Stimulated activated naive B cell treated with anti-CD40 and anti-IgM and Interleukin-4, amounts not matched to agents 10 μg/mL and 1 μg/mL and 100 μg/mL, for 72 hours (primary cell): ENCODE data around the gene DNAJC28.

Source experiments
- ATAC-seq, 2 donors: fragments of 150-1000 bp; cut with Tn5 transposase; replicated peaks; 2 replicates each; pipeline ENCODE4 v1.10.0; 2021; ENCODE audit warnings: moderate library complexity in 1 of 2
- DNase-seq: peaks from one replicate; pipeline ENCODE4 v3.0.0; 2021
- H3K27ac Mint-ChIP-seq: one replicate; pipeline ENCODE4 v1.8.0; 2022; ENCODE audit warnings: mild to moderate bottlenecking, mixed read lengths
- H3K27me3 Mint-ChIP-seq, 2 donors: one replicate each; pipeline ENCODE4 v1.8.0; 2022; ENCODE audit warnings: mixed read lengths in 2 of 2
- H3K36me3 Mint-ChIP-seq, 2 donors: one replicate each; pipeline ENCODE4 v1.8.0; 2022; ENCODE audit warnings: mixed read lengths in 2 of 2, mild to moderate bottlenecking in 1 of 2
- H3K4me1 Mint-ChIP-seq, 2 donors: one replicate each; pipeline ENCODE4 v1.8.0; 2022; ENCODE audit warnings: mixed read lengths in 2 of 2, mild to moderate bottlenecking in 1 of 2
- H3K4me3 Mint-ChIP-seq, 2 donors: one replicate each; pipeline ENCODE4 v1.8.0; 2022; ENCODE audit warnings: mild to moderate bottlenecking in 2 of 2, mixed read lengths in 2 of 2, moderate library complexity in 1 of 2
- H3K9me3 Mint-ChIP-seq, 2 donors: one replicate each; pipeline ENCODE4 v1.8.0; 2022; ENCODE audit warnings: mixed read lengths in 2 of 2, mild to moderate bottlenecking in 1 of 2

The DNAJC28 gene

GRCh38 chr21:33505833-33506232, 14.3 kb upstream of the DNAJC28 start:
- Mint-ChIP-seq H3K27ac (no peak overlapping the region), H3K4me3 (no peak overlapping the region), H3K9me3 (peaks cover 0 to 3% of the 10 kb centered on the region in 2 donors), H3K36me3 (peaks cover 34 to 55% of the 10 kb centered on the region in 2 donors), H3K27me3 (no peaks in the 10 kb centered on the region), H3K4me1 (no peaks in the 10 kb centered on the region)
- DNase-seq (no peak), ATAC-seq (no peak)

- DNase-seq = no peak
- Mint-ChIP-seq H3K27me3 (peaks cover 0 to 6% of the 10 kb centered on the region in 2 donors), H3K9me3 (no peaks in the 10 kb centered on the region), H3K4me1 (peaks cover 5 to 8% of the 10 kb centered on the region in 2 donors), H3K36me3 (peaks cover 0 to 2% of the 10 kb centered on the region in 2 donors), H3K27ac (peak overlapping the region; percentile 70), H3K4me3 (no peak overlapping the region)
- no peak for ATAC-seq
These were observed 4.8 kb upstream of the DNAJC28 start for GRCh38 chr21:33496345-33496744.

- H3K36me3 Mint-ChIP-seq = peaks cover 0 to under 1% of the 10 kb centered on the region in 2 donors
- peaks cover 0 to 6% of the 10 kb centered on the region in 2 donors for H3K27me3 Mint-ChIP-seq
- DNase-seq = no peak
- H3K4me3 Mint-ChIP-seq = no peak overlapping the region
- H3K4me1 Mint-ChIP-seq = peaks cover 6 to 9% of the 10 kb centered on the region in 2 donors
- no peak for ATAC-seq
- H3K9me3 Mint-ChIP-seq = no peaks in the 10 kb centered on the region
- H3K27ac Mint-ChIP-seq = no peak overlapping the region
These were observed 4.2 kb upstream of the DNAJC28 start for GRCh38 chr21:33495743-33496142.

GRCh38 chr21:33493756-33494155, 2.2 kb upstream of the DNAJC28 start:
- no peak overlapping the region for H3K4me3 Mint-ChIP-seq

GRCh38 chr21:33492571-33492970, 1.1 kb upstream of the DNAJC28 start:
- Mint-ChIP-seq H3K36me3 (no peaks in the 10 kb centered on the region), H3K4me1 (peaks cover 6 to 9% of the 10 kb centered on the region in 2 donors), H3K9me3 (no peaks in the 10 kb centered on the region), H3K4me3 (peak overlapping the region in 1 of 2 donors; percentile 46), H3K27ac (no peak overlapping the region), H3K27me3 (peaks cover 0 to 6% of the 10 kb centered on the region in 2 donors)
- ATAC-seq = no peak
- no peak for DNase-seq

More at GRCh38 chr21:33493756-33494155, 2.2 kb upstream of the DNAJC28 start:
- ATAC-seq = no peak
- Mint-ChIP-seq H3K27me3 (peaks cover 0 to 6% of the 10 kb centered on the region in 2 donors), H3K4me1 (peaks cover 6 to 9% of the 10 kb centered on the region in 2 donors), H3K36me3 (no peaks in the 10 kb centered on the region), H3K9me3 (no peaks in the 10 kb centered on the region), H3K27ac (no peak overlapping the region)
- DNase-seq = no peak

GRCh38 chr21:33490991-33491372, 534 bp downstream of the DNAJC28 start:
- Mint-ChIP-seq H3K9me3 (no peaks in the 10 kb centered on the region), H3K27ac (peak overlapping the region; percentile 89), H3K27me3 (no peaks in the 10 kb centered on the region), H3K4me1 (peaks cover 6 to 9% of the 10 kb centered on the region in 2 donors), H3K4me3 (peak overlapping the region; percentile 83 to 89), H3K36me3 (no peaks in the 10 kb centered on the region)
- DNase-seq (no peak), ATAC-seq (peak; percentile 3 to 10)

GRCh38 chr21:33488936-33489335, 2.6 kb downstream of the DNAJC28 start:
- no peaks in the 10 kb centered on the region for H3K27me3 Mint-ChIP-seq
- DNase-seq (no peak), ATAC-seq (no peak)
- no peaks in the 10 kb centered on the region for H3K9me3 Mint-ChIP-seq
- H3K4me3 Mint-ChIP-seq = no peak overlapping the region
- H3K4me1 Mint-ChIP-seq = peaks cover 6 to 9% of the 10 kb centered on the region in 2 donors
- no peak overlapping the region for H3K27ac Mint-ChIP-seq
- no peaks in the 10 kb centered on the region for H3K36me3 Mint-ChIP-seq

GRCh38 chr21:33487996-33488395, 3.5 kb downstream of the DNAJC28 start:
- Mint-ChIP-seq H3K27me3 (no peaks in the 10 kb centered on the region), H3K9me3 (no peaks in the 10 kb centered on the region), H3K36me3 (no peaks in the 10 kb centered on the region), H3K4me1 (peaks cover 6 to 9% of the 10 kb centered on the region in 2 donors), H3K27ac (no peak overlapping the region), H3K4me3 (no peak overlapping the region)
- ATAC-seq (no peak), DNase-seq (no peak)

GRCh38 chr21:33481314-33481943, 10.1 kb downstream of the DNAJC28 start:
- H3K36me3 Mint-ChIP-seq = no peaks in the 10 kb centered on the region
- H3K27me3 Mint-ChIP-seq = no peaks in the 10 kb centered on the region
- H3K27ac Mint-ChIP-seq = no peak overlapping the region
- no peaks in the 10 kb centered on the region for H3K9me3 Mint-ChIP-seq
- H3K4me3 Mint-ChIP-seq = peak overlapping the region; percentile 35 to 91
- ATAC-seq (no peak), DNase-seq (no peak)
- peaks cover 5 to 21% of the 10 kb centered on the region in 2 donors for H3K4me1 Mint-ChIP-seq

- no peak for ATAC-seq
- H3K27ac Mint-ChIP-seq = peak overlapping the region; percentile 94
- DNase-seq = no peak
- H3K4me3 Mint-ChIP-seq = peak overlapping the region; percentile 88 to 91
- H3K9me3 Mint-ChIP-seq = no peaks in the 10 kb centered on the region
- H3K4me1 Mint-ChIP-seq = peaks cover 5 to 21% of the 10 kb centered on the region in 2 donors
- H3K36me3 Mint-ChIP-seq = no peaks in the 10 kb centered on the region
- H3K27me3 Mint-ChIP-seq = no peaks in the 10 kb centered on the region
These were observed 10.9 kb downstream of the DNAJC28 start for GRCh38 chr21:33480481-33481103.

- ATAC-seq (peak; percentile 92 to 93), DNase-seq (peak; percentile 98)
- Mint-ChIP-seq H3K4me3 (peak within 1 kb of the TSS; percentile 88 to 91), H3K4me1 (peaks cover 5 to 21% of the 10 kb centered on the region in 2 donors), H3K9me3 (no peaks in the 10 kb centered on the region), H3K27ac (peak within 1 kb of the TSS; percentile 94), H3K36me3 (no peaks in the 10 kb centered on the region), H3K27me3 (no peaks in the 10 kb centered on the region)
These were observed 11.6 kb downstream of the DNAJC28 start, which contains the start of gene TMEM50B for GRCh38 chr21:33479679-33480480. TMEM50B (minus strand) TSS chr21:33479974; CDS start chr21:33468885, 11,089 bp downstream.

GRCh38 chr21:33478935-33479678, 12.4 kb downstream of the DNAJC28 start:
- peaks cover 5 to 21% of the 10 kb centered on the region in 2 donors for H3K4me1 Mint-ChIP-seq
- ATAC-seq = peak; percentile 26 to 28

GRCh38 chr21:33478182-33478581, 13.3 kb downstream of the DNAJC28 start:
- Mint-ChIP-seq H3K4me3 (peak overlapping the region; percentile 86 to 88), H3K27ac (peak overlapping the region; percentile 92), H3K27me3 (no peaks in the 10 kb centered on the region), H3K4me1 (peaks cover 8 to 26% of the 10 kb centered on the region in 2 donors), H3K36me3 (peaks cover 5 to 6% of the 10 kb centered on the region in 2 donors), H3K9me3 (no peaks in the 10 kb centered on the region)
- DNase-seq = no peak
- no peak for ATAC-seq

More at GRCh38 chr21:33478935-33479678, 12.4 kb downstream of the DNAJC28 start:
- no peak for DNase-seq
- H3K4me3 Mint-ChIP-seq = peak overlapping the region; percentile 86 to 88
- H3K27ac Mint-ChIP-seq = peak overlapping the region; percentile 92
- H3K27me3 Mint-ChIP-seq = no peaks in the 10 kb centered on the region
- H3K9me3 Mint-ChIP-seq = no peaks in the 10 kb centered on the region
- H3K36me3 Mint-ChIP-seq = no peaks in the 10 kb centered on the region

GRCh38 chr21:33477066-33477465, 14.4 kb downstream of the DNAJC28 start:
- DNase-seq (no peak), ATAC-seq (no peak)
- no peak overlapping the region for H3K27ac Mint-ChIP-seq
- peaks cover 6 to 9% of the 10 kb centered on the region in 2 donors for H3K36me3 Mint-ChIP-seq
- peak overlapping the region in 1 of 2 donors; percentile 10 for H3K4me3 Mint-ChIP-seq
- H3K4me1 Mint-ChIP-seq = peaks cover 8 to 26% of the 10 kb centered on the region in 2 donors
- no peaks in the 10 kb centered on the region for H3K9me3 Mint-ChIP-seq
- H3K27me3 Mint-ChIP-seq = no peaks in the 10 kb centered on the region
